Fibroblast of skin of abdomen (primary cell): ENCODE results near the gene ST14.
A peak's percentile ranks its signal among the peaks of the same experiment; 100 is the strongest.

Source experiments
- DNase-seq: peaks from one replicate; pipeline ENCODE4 v3.0.0-alpha.2; 2013

Gene ST14

DNA sequence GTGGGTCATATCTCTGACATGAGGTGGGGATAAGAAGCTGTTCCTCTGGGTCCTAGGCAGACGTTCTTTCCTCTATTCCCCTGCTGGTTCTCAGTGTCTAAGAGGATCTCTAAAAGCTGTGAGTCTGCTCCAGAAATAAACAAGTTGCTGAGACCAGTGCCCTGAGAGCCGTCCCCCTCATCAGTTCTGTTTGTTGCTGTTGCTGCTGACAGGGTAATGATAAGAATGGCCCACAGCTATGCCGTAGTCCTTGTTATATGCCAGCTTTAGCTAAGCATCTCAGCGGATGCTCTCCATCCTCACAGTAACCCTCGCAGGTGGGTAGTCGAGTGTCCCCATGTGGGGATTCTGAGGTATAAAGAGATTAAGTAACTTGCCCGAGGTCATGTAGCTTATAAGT, 23.5 kb upstream of the ST14 start:
- no peak for DNase-seq

DNA sequence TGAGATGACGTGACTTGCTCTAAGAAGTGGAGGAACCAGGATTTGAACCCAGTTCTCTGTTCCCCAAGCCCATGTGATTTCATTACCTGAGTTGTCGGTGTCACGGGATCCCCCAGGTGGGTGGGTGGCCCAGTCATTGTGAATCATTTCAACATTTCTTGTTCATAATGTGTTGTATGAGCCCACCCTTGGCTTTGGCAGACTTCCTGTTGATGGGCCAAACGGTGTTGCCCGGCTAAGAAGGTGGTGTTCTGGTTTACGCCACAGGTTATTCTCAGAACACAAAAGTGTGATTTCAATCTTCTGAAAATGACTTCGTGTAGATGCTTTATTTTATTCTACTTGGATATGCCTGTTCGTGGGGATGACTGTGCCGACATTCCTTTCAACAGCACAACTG, 21.6 kb upstream of the ST14 start:
- no peak for DNase-seq

DNA sequence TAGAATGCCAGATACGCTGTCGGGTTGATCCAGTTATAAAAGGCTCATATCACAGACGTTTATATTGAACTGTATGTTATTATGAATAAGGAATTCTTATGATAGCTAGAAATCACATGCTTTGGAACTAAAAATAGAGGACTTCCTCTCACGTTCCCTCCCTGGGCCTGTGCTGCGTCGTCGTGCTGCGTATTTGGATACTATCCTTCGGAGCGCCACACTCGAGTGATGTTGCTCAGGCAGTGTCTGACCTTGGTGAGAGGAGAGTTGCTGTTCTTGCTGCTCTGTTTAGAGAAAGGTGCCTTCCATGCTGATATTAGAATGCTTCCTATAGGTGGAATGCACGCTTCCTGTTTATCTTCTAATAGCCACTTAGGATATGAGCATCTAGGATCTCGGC, 20.2 kb upstream of the ST14 start:
- DNase-seq = no peak

DNA sequence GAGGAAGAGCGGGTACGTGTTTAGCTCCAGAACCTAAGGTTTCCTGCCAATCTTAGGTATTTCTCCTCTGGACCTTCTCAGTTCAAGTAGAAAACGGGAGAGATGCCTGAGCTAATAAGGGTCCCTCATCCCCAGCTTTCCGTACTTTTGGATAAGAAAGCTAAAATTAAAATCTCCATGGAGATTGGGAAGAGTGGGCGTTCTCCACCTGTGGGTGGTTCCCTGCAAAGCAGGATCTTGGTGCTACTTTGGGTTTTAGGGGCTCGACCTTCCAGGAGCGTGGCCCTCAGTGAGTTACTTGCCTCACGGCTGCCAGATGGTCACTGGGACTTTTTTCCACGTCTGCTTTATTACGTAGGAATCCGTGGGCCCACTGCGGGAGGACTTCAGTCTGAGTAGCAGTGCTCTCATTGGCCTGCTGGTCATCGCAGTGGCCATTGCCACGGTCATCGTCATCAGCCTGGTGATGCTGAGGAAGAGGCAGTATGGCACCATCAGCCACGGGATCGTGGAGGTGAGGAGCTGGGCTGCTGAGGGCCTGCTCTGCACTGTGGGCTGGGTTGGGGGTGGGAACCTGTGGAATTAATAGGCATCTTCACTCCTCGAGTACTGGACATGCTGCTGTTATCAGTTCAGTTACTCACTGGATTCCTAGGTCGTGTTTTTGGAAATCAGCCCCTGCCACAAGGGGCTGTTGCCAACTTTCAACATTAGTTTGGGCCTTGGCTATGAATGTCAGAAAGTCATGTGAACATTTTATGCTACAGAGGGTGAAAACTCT, 17.8 kb upstream of the ST14 start:
- DNase-seq = no peak

DNA sequence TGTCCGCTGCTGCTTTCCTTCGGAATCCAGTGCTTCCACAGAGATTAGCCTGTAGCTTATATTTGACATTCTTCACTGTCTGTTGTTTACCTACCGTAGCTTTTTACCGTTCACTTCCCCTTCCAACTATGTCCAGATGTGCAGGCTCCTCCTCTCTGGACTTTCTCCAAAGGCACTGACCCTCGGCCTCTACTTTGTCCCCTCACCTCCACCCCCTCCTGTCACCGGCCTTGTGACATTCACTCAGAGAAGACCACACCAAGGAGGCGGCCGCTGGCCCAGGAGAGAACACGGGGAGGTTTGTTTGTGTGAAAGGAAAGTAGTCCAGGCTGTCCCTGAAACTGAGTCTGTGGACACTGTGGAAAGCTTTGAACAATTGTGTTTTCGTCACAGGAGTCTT, 15.4 kb upstream of the ST14 start:
- DNase-seq = no peak

DNA sequence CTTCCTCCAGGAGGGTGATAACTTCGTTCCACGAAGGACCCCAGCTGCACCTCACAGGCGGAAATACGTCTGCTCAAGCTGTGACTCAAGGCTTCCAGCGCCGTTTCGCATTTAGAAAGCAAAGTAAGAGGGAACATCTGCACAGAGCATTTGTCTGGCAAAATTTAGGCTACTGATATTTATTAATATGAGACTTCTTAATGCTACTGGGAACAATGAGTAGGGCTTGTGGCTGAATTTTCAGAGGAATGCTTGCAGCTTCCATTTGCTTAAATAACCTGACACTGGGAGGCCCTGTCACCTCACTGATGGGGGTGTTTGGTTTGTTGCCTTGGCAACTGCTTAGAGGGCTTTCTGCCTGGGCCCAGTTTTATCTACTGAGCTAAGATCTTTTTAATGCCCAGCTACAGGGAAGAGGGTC, 14.7 kb upstream of the ST14 start:
- DNase-seq = no peak

DNA sequence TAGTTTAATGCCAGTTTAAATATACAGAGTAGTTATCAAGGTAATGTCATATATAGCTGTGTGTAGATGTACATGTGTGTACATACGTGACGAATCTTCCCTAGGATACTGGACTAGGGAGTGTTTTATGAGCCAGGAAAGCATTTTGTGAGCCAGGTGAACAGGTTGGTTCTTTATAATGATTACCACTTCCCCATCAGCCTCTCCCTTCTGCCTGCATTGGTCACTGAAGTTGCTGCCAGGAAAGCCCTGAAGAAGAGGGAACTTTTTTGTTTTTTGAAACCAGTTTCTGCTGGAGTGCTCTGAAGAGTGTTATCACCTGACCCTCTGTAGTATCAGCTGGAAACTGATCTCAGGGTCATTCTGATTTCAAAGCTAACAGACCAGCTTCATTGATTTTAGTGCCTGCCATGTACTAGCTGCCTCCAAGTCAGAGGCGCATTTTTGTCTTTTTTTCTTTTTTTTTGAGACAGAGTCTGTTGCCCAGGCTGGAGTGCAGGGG, 14.2 kb upstream of the ST14 start:
- DNase-seq = no peak

DNA sequence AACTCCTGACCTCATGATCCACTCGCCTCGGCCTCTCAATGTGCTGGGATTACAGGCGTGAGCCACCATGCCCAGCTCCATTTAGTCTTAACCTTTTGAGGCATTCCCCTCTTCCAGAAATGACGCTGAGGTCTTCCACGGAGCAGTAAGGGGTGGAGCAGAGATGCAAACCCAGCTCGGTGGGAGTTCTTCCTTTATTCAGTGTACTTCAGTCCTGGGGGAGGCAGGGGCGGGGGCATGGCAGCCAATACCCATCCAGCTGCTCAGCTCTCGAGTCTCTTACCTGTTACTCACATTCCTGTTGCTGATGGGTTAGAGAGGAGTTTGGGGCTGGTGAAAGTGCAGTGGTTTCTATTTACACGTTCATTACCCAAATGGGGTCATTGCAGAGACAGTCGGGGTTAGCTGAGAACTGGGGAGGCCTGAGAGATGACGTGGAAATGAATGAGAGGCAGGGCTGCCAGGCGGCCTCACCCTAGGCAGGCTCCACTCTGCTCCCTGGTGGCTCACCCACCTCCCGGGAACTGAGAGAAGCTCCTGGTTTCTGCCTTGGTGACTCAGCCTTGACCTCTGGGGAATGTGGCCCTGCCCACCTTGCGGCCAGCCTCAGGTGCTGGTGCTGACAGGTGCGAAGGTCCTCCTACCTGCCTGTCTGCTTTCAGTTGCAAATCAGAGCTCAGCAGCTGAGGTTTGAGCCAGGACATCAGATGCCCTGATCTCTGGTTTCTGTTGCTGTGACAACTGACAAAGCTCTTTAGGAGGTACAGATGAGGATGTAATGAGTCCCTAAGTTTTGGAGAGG, 13.4 kb upstream of the ST14 start:
- no peak for DNase-seq

DNA sequence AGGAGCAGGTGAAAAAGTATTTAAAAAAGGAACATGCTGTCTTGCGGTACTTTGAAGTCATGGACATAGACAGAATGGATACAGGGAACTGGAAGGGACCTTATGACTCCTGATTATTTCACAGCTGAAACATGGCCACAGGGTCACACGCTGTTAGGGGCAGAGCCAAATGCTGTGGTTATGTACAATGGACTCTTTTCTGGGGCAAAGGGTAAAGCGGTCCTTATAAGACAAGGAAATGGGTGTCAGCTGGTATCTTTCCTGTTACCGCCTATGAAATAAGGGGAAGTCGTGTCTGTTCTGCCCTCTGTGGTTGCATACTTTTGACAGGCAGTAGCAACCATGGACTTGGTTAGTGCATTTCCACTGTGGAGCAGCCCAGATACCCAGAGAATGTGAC, 12.8 kb upstream of the ST14 start:
- no peak for DNase-seq

DNA sequence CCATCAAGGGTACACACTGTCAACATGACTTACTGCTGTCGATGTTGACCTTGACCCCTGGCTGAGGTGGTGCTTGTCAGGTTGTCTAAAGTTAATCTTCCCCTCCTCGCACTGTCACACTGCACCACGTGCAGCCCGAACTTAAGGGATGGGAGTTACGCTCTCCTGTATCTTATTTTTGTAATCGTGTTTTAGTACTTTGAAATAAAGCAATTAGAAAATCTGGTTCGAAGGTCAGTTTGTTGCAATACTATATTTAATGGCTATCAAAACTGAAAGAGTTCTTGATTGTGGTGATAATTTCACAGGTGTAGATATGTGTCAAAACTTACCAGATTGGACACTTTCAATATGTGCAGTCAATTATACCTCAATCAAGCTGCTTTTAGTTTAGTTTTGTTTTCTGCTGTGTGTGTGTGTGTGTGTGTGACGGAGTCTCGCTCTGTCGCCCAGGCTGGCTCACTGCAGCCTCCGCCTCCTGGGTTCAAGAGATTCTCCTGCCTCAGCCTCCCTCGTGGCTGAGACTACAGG, 10.7 kb upstream of the ST14 start:
- DNase-seq = no peak

DNA sequence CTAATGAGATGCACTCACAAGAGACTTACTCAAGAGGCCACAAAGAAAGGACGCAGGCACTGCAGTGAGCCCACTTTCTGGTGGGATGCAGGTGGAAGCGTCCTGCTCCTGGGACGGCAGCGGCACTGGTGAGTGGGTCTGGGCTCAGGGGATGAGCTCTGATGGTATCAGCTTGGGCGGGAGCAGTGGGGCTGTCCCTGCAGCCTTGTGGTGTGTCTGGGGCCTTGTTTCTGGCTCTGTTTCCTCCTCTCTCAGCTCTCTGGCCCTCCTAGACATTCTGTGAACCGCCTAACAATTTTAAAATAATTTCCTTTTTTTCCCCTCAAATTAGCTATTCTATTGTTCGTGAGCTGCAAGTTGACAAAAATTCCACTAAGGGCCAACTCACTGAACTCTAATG, 8.8 kb upstream of the ST14 start:
- no peak for DNase-seq

DNA sequence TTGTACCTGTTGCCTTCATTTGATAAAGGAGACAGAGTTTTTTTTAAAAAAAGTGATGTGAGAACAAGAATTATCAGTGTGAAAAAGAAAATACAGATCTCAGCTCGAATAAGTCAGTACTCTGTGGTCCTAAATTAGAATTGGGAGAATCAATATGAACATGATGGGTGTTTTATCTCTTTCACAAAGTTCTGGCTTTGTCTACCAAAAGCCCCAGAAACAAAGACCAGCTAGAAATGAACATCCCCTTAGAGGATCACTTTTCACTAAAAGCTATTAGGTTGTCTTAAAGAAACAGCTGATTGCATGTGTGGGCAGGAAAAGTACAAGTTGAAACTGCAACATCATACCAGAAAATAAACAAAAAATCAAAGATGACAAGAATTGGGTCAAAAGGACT, 8.4 kb upstream of the ST14 start:
- DNase-seq = no peak

DNA sequence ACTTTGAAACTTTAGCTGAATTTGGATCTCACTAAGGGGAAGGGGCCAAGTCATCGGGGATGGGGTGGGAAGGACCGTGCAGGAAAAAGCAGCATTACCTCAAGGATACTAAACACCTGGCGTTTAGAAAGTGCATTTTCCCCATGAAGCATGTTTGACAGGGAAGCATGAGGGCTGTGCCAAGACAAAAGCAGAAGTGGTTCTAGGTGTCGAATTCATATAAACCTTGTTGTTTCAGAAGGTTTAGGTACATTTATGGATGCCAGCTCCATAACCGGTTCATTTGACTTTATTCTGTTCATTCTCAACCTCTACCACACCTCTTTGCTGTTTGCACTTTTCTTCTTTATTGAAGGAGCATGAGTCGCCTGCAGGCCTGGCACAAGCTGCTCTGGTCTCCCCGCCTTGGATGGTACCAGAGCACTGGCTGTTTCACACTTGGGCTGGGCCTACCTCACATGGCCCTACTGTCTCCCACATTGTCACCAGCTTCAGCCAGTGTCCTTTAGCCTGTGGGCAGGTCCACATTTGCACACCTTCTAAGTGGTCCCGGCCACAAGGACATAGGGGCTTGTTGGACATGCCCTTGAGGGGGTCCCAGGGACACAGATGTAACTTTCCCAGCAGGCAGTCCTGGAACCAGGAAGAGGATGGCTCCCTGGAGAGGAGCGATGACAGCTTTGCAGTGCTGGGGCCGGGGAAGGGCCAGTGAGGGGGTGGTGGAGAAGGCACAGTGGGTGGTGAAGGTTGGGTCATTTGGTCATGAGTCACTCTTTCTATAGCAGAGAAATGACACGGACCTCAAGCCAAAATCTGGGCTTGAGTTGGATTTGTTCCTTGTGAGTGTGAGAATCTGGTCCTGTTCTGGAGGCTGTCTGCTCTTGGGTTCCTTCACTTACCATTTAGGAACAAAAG, 3.2 kb upstream of the ST14 start:
- no peak for DNase-seq

DNA sequence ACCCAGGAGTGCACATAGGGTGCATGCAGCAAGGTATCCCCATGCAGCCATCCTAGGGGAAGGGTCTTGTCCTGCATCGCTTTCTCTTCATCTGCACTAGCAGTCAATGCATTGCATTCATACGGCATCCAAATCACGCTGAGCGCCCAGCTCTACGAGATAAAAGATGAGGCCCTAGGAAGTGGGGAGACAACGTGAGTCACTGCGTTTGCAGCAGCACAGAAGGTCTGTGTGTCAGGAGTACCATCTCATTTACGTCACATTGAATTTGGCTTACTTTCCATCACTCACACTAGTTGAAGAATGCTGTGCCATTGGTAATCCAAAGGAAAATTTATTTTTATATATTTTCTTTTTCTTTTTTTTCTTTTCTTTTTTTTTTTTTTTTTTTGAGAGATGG, 2.5 kb upstream of the ST14 start:
- DNase-seq = no peak

DNA sequence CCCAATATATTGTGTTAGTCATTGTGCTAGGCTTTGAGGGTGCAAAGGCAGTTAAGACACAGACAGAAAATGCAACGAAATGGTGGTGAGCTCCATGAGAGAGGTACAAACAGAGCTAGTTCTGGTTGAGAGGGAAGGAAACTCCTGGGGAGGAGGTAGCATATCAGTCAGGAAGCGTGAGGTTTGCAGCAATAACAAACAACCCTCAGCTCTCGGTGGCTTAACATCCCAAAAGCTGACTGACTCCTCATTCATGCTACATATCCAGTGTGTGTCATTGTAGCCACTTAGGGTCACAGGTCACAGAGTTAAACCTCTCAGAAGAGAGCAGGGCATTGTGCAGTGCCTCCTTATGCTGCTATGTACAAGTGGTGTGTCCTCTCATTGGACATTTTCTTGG, 1.7 kb upstream of the ST14 start:
- no peak for DNase-seq

DNA sequence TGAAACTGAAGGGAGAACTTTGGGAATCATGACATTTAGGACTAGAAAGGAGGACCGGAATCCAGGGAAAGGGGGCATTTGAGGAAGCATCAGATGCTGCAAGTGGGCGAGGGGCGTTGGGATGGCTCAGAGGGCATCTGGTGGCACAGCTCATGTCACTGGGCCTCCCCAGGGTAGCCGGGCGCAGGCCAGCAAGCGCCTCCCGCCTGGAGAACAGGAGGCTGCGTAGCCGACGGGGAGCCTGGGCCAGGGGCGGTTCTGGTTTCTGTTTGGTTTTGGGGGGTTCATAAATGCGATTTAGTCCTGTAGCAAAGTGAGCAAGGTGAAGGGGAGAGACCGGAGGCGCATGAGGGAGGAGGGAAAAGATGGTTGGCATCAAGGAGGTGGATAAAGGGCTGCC, 443 bp upstream of the ST14 start:
- no peak for DNase-seq

DNA sequence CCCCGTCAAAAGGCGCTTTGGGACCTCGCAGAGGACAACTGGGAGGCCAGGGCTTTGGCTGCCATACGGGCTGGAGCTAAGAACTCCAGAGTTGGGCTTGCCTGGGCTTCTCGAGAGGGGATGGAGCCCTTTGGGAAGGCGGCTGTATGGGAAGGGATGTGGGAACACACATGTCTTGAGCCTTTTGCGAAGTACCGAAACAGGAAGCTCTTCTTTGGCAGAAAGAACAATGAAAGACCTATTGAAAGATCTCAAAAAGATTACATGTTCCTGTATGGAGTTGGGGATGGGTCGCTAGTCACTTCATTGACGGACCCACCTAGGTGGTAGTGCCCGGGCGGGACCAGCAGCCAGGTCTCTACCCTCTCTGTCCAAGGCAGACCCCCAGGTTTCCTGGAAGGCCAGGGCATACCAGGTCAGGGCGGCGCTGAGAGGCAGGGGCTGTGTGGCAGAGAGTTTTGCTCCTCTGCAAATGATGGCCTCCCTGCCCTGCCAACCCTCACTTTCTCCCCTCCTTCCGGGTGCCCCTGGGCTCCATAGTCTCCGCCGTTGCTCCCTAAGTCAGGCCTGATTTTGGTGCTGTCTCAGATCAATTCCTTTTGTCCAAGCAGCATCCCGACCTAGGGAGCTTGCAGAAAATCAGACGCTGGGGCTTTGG, 1.0 kb downstream of the ST14 start:
- no peak for DNase-seq

DNA sequence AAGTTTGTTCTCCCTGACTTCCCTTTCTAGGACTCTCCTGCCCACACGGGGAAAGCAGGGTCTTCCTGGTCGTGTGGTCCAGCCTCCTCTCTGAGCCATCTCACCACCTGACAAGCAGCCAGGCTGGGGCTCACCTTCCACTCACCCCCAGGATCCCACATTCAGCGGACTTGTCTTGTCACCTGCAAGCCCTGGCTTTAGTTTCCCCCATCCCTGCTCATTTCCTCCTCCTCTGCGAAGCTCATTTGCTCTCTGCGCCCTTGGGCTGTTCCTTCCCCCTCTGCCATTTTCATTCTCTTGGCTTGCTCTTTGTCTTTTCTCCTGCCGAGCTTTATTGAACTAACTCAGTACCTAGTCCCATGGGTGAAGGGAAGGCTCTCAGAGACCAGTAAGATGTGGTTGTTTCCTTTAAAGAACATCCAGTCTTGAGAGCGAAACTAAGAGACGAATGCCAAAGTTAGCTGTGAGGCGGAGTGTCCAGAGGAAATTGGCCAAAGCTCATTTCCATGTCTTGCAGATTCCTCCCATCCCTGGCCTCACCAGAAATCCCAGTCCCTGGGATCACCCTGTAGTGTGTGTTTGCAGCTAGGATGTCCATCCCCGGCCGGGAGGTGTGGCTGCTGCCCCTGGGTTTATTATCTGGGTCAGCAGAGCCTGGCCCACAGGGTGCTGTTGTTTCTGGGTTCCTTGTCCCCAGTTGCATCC, 2.0 kb downstream of the ST14 start:
- no peak for DNase-seq

DNA sequence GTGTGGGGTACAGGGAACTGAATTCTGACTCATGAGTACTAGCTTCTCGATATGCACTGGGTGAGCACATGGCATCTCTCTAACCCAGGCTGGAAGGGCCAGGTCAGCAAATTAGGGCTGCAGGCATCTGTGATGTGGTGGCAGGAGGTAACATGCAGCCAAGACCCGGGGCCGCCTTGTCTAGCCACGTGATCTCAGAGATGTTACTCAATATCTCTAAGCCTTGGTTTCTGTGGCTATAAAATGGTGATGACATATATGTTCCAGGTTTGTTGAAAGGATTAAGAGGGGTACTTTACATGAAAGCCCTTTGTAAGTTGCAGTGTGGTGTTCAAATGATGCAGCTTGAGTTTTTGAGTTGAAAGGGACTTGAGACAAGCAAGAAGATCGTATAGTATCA, 3.2 kb downstream of the ST14 start:
- peak; percentile 24 for DNase-seq

DNA sequence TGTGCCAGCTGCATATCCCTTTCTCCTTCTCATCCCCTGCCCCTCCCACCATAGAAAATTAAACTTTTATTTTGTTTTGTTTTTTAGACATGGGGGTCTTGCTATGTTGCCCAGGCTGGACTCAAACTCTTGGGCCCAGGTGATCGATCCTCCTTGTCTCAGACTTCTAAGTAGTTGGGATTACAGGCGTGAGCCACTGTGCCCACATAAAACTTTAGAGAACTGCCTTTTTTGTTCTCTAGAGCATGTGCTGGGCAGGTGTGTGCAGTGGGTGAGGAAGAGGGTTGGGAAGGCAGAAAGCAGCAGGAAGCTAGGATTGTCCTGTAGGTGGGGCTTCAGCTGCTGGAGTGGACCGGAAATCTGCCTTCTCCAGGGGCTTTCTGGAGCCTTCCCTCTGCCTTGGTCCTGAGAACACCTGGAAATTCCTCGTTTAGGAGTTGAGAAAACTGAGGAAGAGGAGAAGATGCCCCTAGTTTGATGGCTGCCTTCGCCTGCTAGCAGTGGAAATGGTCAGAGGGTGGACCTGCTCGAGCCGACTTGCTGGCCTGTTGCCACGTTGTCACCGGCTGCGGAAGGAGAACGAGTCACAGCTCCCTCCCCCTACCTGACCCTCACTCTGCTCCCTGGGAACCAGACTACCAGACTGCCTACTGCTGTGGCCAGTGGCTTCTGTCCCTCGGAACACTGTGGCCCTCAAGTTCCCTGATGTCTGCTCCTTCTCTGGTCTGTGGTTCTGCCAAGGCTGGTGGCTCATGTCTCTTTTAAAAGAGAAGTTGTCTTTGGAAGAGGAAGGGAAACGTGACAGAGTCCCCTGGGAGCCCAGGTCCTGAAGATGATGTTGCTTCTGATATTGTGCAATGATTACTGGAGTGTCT, 4.0 kb downstream of the ST14 start:
- DNase-seq = no peak

DNA sequence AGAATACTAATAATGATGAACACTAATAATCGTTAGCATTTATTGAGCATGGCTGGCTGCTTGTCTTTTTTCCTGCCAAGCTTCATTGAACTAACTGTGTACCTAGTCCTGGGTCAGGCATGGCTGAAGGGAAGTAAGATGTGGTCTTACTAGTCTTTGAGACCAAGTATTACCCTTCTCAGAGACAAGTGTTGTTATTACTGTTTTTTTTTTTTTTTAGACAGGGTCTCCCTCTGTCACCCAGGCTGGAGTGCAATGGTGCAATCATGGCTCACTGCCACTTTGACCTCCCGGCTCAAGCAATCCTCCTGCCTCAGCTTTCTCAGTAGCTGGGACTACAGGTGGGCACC, 4.6 kb downstream of the ST14 start:
- DNase-seq = no peak
